GM23248 (cell line): ENCODE results near the gene CTDSP1.

ENCODE experiments used
- EZH2 ChIP-seq: fragments of 200-600 bp; sonication (generic); IDR thresholded peaks from 2 replicates; pipeline ENCODE4 v1.6.1; 2018; ENCODE audit warnings: antibody characterized with exemption, mild to moderate bottlenecking; ENCODE audit not compliant: insufficient read depth, poor library complexity, severe bottlenecking
- EZH2phosphoT487 ChIP-seq: fragments of 200-600 bp; sonication (generic); IDR thresholded peaks from 2 replicates; pipeline ENCODE4 v1.6.1; 2018; ENCODE audit warnings: antibody characterized with exemption, moderate library complexity, mild to moderate bottlenecking, low read depth; ENCODE audit not compliant: insufficient read depth

DNA sequence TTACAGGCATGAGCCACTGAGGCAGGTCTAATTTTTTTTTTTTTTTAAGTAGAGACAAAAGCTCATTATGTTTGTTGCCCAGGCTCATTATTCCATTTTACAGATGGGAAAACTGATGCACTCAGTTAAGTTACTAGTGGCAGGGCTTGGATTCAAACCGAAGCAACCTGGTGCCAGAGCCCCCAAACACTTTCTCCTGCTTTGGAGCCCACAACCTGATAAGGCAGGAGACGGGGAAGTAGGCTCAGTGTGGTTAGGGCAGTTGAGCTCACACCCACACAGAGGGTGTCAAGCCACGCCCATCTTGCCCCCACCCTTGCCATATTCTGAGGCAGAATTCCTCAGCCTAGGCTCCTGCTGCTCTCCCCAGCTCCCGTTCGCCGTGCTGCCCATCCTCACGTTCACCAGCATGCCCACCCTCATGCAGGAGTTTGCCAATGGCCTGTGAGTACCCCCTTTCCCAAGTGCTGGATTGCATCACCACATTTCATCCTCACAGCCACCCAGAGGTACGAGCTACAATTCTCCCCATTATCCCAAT is 5.8 kb upstream of the CTDSP1 start:
- TF ChIP-seq EZH2 (no peak), EZH2phosphoT487 (no peak)
